Stromal cell of bone marrow (primary cell): Measurements from ENCODE around the gene LCLAT1.

Source experiments
- DNase-seq: peaks from one replicate; pipeline ENCODE4 v3.0.0-alpha.2; 2012; ENCODE audit warnings: low read depth

Gene LCLAT1

GRCh38 chr2:30424231-30424630 is 22.8 kb upstream of the LCLAT1 start:
- no peak for DNase-seq

- peak; percentile 82 for DNase-seq
Observed at GRCh38 chr2:30425326-30425725, 21.7 kb upstream of the LCLAT1 start.

- DNase-seq, result no peak
Observed at GRCh38 chr2:30427606-30428347, 19.3 kb upstream of the LCLAT1 start.

GRCh38 chr2:30428348-30428662 is 18.7 kb upstream of the LCLAT1 start:
- no peak for DNase-seq

GRCh38 chr2:30428827-30429461 is 18.1 kb upstream of the LCLAT1 start:
- no peak for DNase-seq

- DNase-seq, result no peak
Observed at GRCh38 chr2:30433541-30434299, 13.3 kb upstream of the LCLAT1 start.

- DNase-seq, result no peak
Observed at GRCh38 chr2:30434708-30435107, 12.3 kb upstream of the LCLAT1 start.

GRCh38 chr2:30436859-30437435 is 10.1 kb upstream of the LCLAT1 start:
- DNase-seq, result no peak

GRCh38 chr2:30437809-30438548 is 9.1 kb upstream of the LCLAT1 start:
- DNase-seq, result no peak

- no peak for DNase-seq
Observed at GRCh38 chr2:30439296-30439695, 7.8 kb upstream of the LCLAT1 start.

GRCh38 chr2:30439879-30440278 is 7.2 kb upstream of the LCLAT1 start:
- DNase-seq, result no peak

GRCh38 chr2:30441023-30441422 is 6.0 kb upstream of the LCLAT1 start:
- no peak for DNase-seq

- DNase-seq, result no peak
Observed at GRCh38 chr2:30443081-30443480, 4.0 kb upstream of the LCLAT1 start.

- no peak for DNase-seq
Observed at GRCh38 chr2:30444273-30444672, 2.8 kb upstream of the LCLAT1 start.

- DNase-seq, result no peak
Observed at GRCh38 chr2:30445266-30445821, 1.7 kb upstream of the LCLAT1 start.

GRCh38 chr2:30446602-30447148 is 371 bp upstream of the LCLAT1 start:
- DNase-seq, result no peak

GRCh38 chr2:30448308-30448707 is 1.3 kb downstream of the LCLAT1 start:
- DNase-seq, result no peak

GRCh38 chr2:30448866-30449265 is 1.8 kb downstream of the LCLAT1 start:
- DNase-seq, result no peak

- no peak for DNase-seq
Observed at GRCh38 chr2:30450025-30450424, 3.0 kb downstream of the LCLAT1 start.

GRCh38 chr2:30453498-30453897 is 6.5 kb downstream of the LCLAT1 start:
- DNase-seq, result no peak

GRCh38 chr2:30454571-30454970 is 7.5 kb downstream of the LCLAT1 start:
- DNase-seq, result no peak
